GM13977 (cell line): ENCODE measurements around the gene VLDLR.
"Not testable (repeated sequence)": the region's sequence is repeated elsewhere in the genome, so short reads cannot be mapped to it uniquely, and the experiment has no call there.

ENCODE experiments used
- DNase-seq: peaks from one replicate; pipeline ENCODE4 v3.0.0; 2012; ENCODE audit warnings: low spot score
- CTCF ChIP-seq: IDR thresholded peaks from 2 replicates; pipeline ENCODE4 v1.5.1; 2012; ENCODE audit warnings: mild to moderate bottlenecking, control low read depth; ENCODE audit not compliant: insufficient read depth; ENCODE audit errors: extremely low read depth, missing control alignments
- in situ Hi-C: fragments of 300-500 bp; cut with MboI; formaldehyde crosslinking; loops from one replicate; pipeline ENCODE4 v1.12.0; 2022; ENCODE audit warnings: low sequenced_read_pairs, low pct_unique_long_range_greater_than_20kb, mixed read lengths, inconsistent platforms; ENCODE audit not compliant: unreplicated experiment

VLDLR gene

GRCh38 chr9:2697492-2697891, 75.9 kb downstream of the VLDLR start:
- DNase-seq: no peak
- in situ Hi-C loops: no loop called here
- no peak for TF ChIP-seq CTCF

GRCh38 chr9:2700398-2700797, 78.8 kb downstream of the VLDLR start:
- DNase-seq: no peak
- no peak for TF ChIP-seq CTCF
- in situ Hi-C loops: loop anchor here (25.0 kb wide), 1 partner anchor 363 kb away; no protein-coding TSS in a partner anchor

GRCh38 chr9:2700909-2701550, 79.4 kb downstream of the VLDLR start:
- in situ Hi-C loops: loop anchor here (25.0 kb wide), 1 partner anchor 364 kb away; no protein-coding TSS in a partner anchor
- no peak for TF ChIP-seq CTCF

GRCh38 chr9:2704504-2704903, 82.9 kb downstream of the VLDLR start:
- in situ Hi-C loops: loop anchor here (25.0 kb wide), 1 partner anchor 367 kb away; no protein-coding TSS in a partner anchor
- no peak for DNase-seq
- TF ChIP-seq CTCF: no peak

More at GRCh38 chr9:2700909-2701550, 79.4 kb downstream of the VLDLR start:
- DNase-seq: no peak

- in situ Hi-C loops: loop anchor here (25.0 kb wide), 1 partner anchor 370 kb away; no protein-coding TSS in a partner anchor
- not testable (repeated sequence) for DNase-seq
These were observed 85.7 kb downstream of the VLDLR start for GRCh38 chr9:2707256-2707655.
